Small intestine (tissue), 4 donors: Measurements from ENCODE around the gene USP1. TPM values are rescaled to one million over a fixed set of nuclear protein-coding genes. Genes with fewer than 3 reads are reported as not detected.

Experiments used
- polyA plus RNA-seq, 4 donors: library from polyadenylated mRNA; stranded (reverse) in 3 of 4; unstranded in 1 of 4; fragments of 200-250 nt in 3 of 4; fragments of 120-200 nt in 1 of 4; gene quantifications; one replicate each; pipeline versions ENCODE4 v1.2.1 to v1.2.3, GENCODE V29; 2013
- donor health status: healthy with polysubstance abuse.
- donor health status: Bipolar disorder and iron deficiency.
- donor health status: healthy.

USP1 gene
- polyA plus RNA-seq, 4 donors: 12.3 to 35.2 (median 18.7) TPM

Other genes starting within 250 kb of the USP1 start
- 1 to 10 TPM in 1 of 4 donors, under 1 TPM in 1, not detected in 2; 0.72 to 1.6 TPM for gene L1TD1, start 242.2 kb upstream of the USP1 start, polyA plus RNA-seq
- 1 to 10 TPM in 1 of 4 donors, under 1 TPM in 1, not detected in 2; 0.43 to 1.4 TPM for gene KANK4, start 117.6 kb upstream of the USP1 start, polyA plus RNA-seq
- 10 to 100 TPM in 1 of 4 donors, not detected in 3; 19.5 TPM for gene ANGPTL3, start 160.5 kb downstream of the USP1 start, polyA plus RNA-seq